ENCODE data around the gene CMTR2.

DNA sequence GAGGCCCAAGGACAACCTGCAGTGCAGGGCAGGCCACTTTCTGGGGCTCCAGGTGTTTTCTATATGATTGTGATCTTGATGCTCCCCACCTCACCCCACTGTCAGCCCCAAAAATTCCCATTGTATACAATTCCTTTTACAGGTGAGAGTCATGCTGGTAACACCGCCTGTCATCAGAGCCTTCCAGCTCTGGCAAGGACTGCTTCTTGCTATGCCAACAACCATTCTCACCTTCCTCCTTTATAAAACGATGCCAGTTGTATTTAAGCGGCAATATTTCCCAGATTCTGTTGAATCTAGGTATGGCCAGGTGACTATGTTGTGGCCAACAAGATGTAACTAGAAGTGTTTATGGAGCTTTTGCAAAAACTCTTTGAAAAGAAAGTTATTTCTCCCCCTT, 38.9 kb upstream of the CMTR2 start:
- TF ChIP-seq, protein P1, sequence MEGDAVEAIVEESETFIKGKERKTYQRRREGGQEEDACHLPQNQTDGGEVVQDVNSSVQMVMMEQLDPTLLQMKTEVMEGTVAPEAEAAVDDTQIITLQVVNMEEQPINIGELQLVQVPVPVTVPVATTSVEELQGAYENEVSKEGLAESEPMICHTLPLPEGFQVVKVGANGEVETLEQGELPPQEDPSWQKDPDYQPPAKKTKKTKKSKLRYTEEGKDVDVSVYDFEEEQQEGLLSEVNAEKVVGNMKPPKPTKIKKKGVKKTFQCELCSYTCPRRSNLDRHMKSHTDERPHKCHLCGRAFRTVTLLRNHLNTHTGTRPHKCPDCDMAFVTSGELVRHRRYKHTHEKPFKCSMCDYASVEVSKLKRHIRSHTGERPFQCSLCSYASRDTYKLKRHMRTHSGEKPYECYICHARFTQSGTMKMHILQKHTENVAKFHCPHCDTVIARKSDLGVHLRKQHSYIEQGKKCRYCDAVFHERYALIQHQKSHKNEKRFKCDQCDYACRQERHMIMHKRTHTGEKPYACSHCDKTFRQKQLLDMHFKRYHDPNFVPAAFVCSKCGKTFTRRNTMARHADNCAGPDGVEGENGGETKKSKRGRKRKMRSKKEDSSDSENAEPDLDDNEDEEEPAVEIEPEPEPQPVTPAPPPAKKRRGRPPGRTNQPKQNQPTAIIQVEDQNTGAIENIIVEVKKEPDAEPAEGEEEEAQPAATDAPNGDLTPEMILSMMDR (IDR thresholded peaks at IDR 0.05; ENCODE audit: poor library complexity), result no peak
- TF ChIP-seq EZH2 (IDR thresholded peaks at IDR 0.05; ENCODE audit: borderline replicate concordance), result no peak
- TF ChIP-seq EZH2phosphoT487 (IDR thresholded peaks at IDR 0.05; ENCODE audit: low read depth, severe bottlenecking, unreplicated experiment), result no peak

All from hepatocyte (in vitro differentiated cells).